Measurements from ENCODE around the gene CLDN10. TPM values are rescaled to one million over a fixed set of nuclear protein-coding genes. Genes with fewer than 3 reads are reported as not detected.

The CLDN10 gene
- total RNA-seq, 1 donor from 2014 or later, result 3.0 TPM

- H3K4me3 Mint-ChIP-seq (ENCODE audit: low read depth), result no peak overlapping the region
- no peaks in the 10 kb centered on the region for H3K36me3 Mint-ChIP-seq (ENCODE audit: insufficient read depth)
- H3K27me3 Mint-ChIP-seq, result no peaks in the 10 kb centered on the region
- TF ChIP-seq CTCF (IDR thresholded peaks at IDR 0.05; ENCODE audit: unreplicated experiment), result no peak
- H3K4me1 Mint-ChIP-seq (ENCODE audit: low read depth), result peaks cover 7% of the 10 kb centered on the region
- DNase-seq (ENCODE audit: low spot score, unreplicated experiment), result no peak
- H3K9me3 Mint-ChIP-seq (ENCODE audit: low read depth), result peaks cover 3% of the 10 kb centered on the region
- no peak overlapping the region for H3K27ac Mint-ChIP-seq
Measured at GRCh38 chr13:95530178-95530577, 22.3 kb upstream of the CLDN10 start.

- no peak overlapping the region for H3K27ac Mint-ChIP-seq
- DNase-seq (ENCODE audit: low spot score, unreplicated experiment), result no peak
- H3K36me3 Mint-ChIP-seq (ENCODE audit: insufficient read depth), result no peaks in the 10 kb centered on the region
- TF ChIP-seq CTCF (IDR thresholded peaks at IDR 0.05; ENCODE audit: unreplicated experiment), result no peak
- H3K4me1 Mint-ChIP-seq (ENCODE audit: low read depth), result peaks cover 21% of the 10 kb centered on the region
- H3K27me3 Mint-ChIP-seq, result no peaks in the 10 kb centered on the region
- no peaks in the 10 kb centered on the region for H3K9me3 Mint-ChIP-seq (ENCODE audit: low read depth)
- H3K4me3 Mint-ChIP-seq (ENCODE audit: low read depth), result no peak overlapping the region
Measured at GRCh38 chr13:95533545-95534160, 18.9 kb upstream of the CLDN10 start.

- Mint-ChIP-seq H3K4me3 (ENCODE audit: low read depth) (no peak overlapping the region), H3K36me3 (ENCODE audit: insufficient read depth) (no peaks in the 10 kb centered on the region), H3K27me3 (no peaks in the 10 kb centered on the region), H3K9me3 (ENCODE audit: low read depth) (no peaks in the 10 kb centered on the region), H3K4me1 (ENCODE audit: low read depth) (peaks cover 21% of the 10 kb centered on the region), H3K27ac (no peak overlapping the region)
- DNase-seq (ENCODE audit: low spot score, unreplicated experiment), result no peak
- TF ChIP-seq CTCF (IDR thresholded peaks at IDR 0.05; ENCODE audit: unreplicated experiment), result no peak
Measured at GRCh38 chr13:95535243-95535642, 17.3 kb upstream of the CLDN10 start.

- Mint-ChIP-seq H3K27ac (no peak overlapping the region), H3K27me3 (no peaks in the 10 kb centered on the region), H3K9me3 (ENCODE audit: low read depth) (no peaks in the 10 kb centered on the region), H3K36me3 (ENCODE audit: insufficient read depth) (no peaks in the 10 kb centered on the region), H3K4me1 (ENCODE audit: low read depth) (peaks cover 34% of the 10 kb centered on the region), H3K4me3 (ENCODE audit: low read depth) (no peak overlapping the region)
- DNase-seq (ENCODE audit: low spot score, unreplicated experiment), result no peak
- TF ChIP-seq CTCF (IDR thresholded peaks at IDR 0.05; ENCODE audit: unreplicated experiment), result peak; percentile 51
Measured at GRCh38 chr13:95536632-95537241, 15.8 kb upstream of the CLDN10 start.

GRCh38 chr13:95540888-95541287, 11.6 kb upstream of the CLDN10 start:
- Mint-ChIP-seq H3K27ac (peak overlapping the region; percentile 35), H3K4me1 (ENCODE audit: low read depth) (peaks cover 27% of the 10 kb centered on the region), H3K4me3 (ENCODE audit: low read depth) (peak overlapping the region; percentile 9), H3K9me3 (ENCODE audit: low read depth) (no peaks in the 10 kb centered on the region), H3K36me3 (ENCODE audit: insufficient read depth) (no peaks in the 10 kb centered on the region), H3K27me3 (peaks cover 2% of the 10 kb centered on the region)
- DNase-seq (ENCODE audit: low spot score, unreplicated experiment), result no peak
- no peak for TF ChIP-seq CTCF (IDR thresholded peaks at IDR 0.05; ENCODE audit: unreplicated experiment)

Data from progenitor cell of endocrine pancreas (in vitro differentiated cells).